Superior temporal gyrus (tissue), 1 donor: ENCODE measurements around the gene MIER3.

Source experiments
- DNase-seq: peaks from one replicate; pipeline ENCODE4 v3.0.0-alpha.2; 2016; ENCODE audit errors: extremely low spot score

MIER3 gene

DNA sequence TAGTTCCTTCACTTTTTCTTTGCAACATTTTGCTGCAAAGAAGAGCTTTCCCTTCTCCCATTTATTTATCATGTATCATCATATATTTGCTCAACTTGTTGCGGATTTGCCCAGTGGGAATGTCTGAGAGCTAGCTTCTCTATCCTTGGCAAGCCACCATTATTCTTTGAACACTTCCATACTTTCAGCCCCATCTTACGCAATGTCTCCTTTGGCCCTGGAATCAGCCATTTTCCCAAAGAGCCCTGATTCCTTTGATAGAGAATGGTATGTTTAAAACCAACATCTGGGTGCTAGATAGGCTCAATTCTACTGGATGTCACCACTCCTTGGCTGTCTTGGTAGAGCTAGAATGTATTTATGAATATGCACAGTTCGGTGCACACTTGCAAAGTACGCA lies 55.2 kb downstream of the MIER3 start:
- DNase-seq, result no peak

- DNase-seq, result no peak
Measured at GRCh38 chr5:56893251-56893951, 58.5 kb downstream of the MIER3 start.

GRCh38 chr5:56881571-56881970 lies 70.4 kb downstream of the MIER3 start:
- no peak for DNase-seq

DNA sequence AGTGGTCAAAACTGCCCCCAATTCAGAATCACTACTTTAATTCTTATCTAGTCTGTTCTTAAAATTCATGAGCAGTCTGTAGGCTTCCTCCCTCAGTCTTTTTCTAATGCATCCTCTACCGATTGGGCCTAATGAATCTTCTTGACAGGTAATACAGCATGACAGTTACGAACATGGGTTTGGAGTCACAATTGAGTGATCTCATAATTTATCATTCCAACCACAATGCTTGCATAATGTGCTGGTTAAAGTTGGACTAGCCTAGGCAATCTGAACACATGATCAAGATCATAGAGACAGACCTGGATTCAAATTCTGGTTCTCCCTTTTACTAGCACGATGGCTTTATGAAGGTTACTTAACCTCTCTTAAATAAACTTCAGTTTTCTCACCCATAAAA lies 75.6 kb downstream of the MIER3 start:
- DNase-seq, result no peak

GRCh38 chr5:56873056-56873455 lies 78.9 kb downstream of the MIER3 start:
- DNase-seq, result no peak

GRCh38 chr5:56871777-56872176 lies 80.1 kb downstream of the MIER3 start:
- no peak for DNase-seq
